Sigmoid colon (tissue), 7 donors: ENCODE measurements around the gene EGR2. TPM values are rescaled to one million over a fixed set of nuclear protein-coding genes. Genes with fewer than 3 reads are reported as not detected.

Experiments
- DNase-seq: peaks from one replicate; pipeline ENCODE4 v3.0.0-alpha.2; 2019
- H3K27ac ChIP-seq, 4 donors: fragments of 200-600 bp; sonication (generic); one replicate each; pipeline ENCODE4 v1.5.1; 2016 to 2019; ENCODE audit warnings: mild to moderate bottlenecking in 1 of 4
- H3K27me3 ChIP-seq, 3 donors: fragments of 200-600 bp; sonication (generic); one replicate each; pipeline ENCODE4 v1.5.1; 2019; ENCODE audit warnings: mild to moderate bottlenecking in 1 of 3
- H3K36me3 ChIP-seq, 4 donors: fragments of 200-600 bp; sonication (generic); one replicate each; pipeline ENCODE4 v1.5.1; 2016 to 2019
- H3K4me1 ChIP-seq, 4 donors: fragments of 200-600 bp; sonication (generic); one replicate each; pipeline ENCODE4 v1.5.1; 2017 to 2019
- H3K4me3 ChIP-seq, 4 donors: fragments of 200-600 bp; sonication (generic); one replicate each; pipeline ENCODE4 v1.5.1; 2017 to 2019; ENCODE audit warnings: mild to moderate bottlenecking in 2 of 4, moderate library complexity in 1 of 4
- H3K9me3 ChIP-seq, 4 donors: fragments of 200-600 bp in 3 of 4; sonication (generic) in 3 of 4; one replicate each; pipeline versions ENCODE4 v1.5.1 to v1.6.1; 2013 to 2019
- CTCF ChIP-seq, 4 experiments: fragments of 450-650 bp in 3 of 4; fragments of 200-600 bp in 1 of 4; IDR thresholded peaks; one replicate each; pipeline ENCODE4 v1.5.1; 2016 to 2019; ENCODE audit warnings: antibody characterized with exemption in 4 of 4, mild to moderate bottlenecking in 3 of 4, moderate library complexity in 2 of 4
- EP300 ChIP-seq, 4 donors: sonication (generic); formaldehyde crosslinking; IDR thresholded peaks; one replicate each; pipeline ENCODE4 v1.6.1; 2017; ENCODE audit warnings: antibody characterized with exemption in 4 of 4
- POLR2A ChIP-seq, 2 donors: fragments of 450-650 bp; IDR thresholded peaks; one replicate each; pipeline ENCODE4 v1.6.1; 2016; ENCODE audit warnings: antibody characterized with exemption in 2 of 2, mild to moderate bottlenecking in 2 of 2, moderate library complexity in 2 of 2
- POLR2AphosphoS5 ChIP-seq, 4 donors: sonication (generic); formaldehyde crosslinking; IDR thresholded peaks; one replicate each; pipeline ENCODE4 v1.6.1; 2017; ENCODE audit warnings: antibody characterized with exemption in 4 of 4
- WGBS, 2 donors: extraction: QIAGEN DNeasy Blood & Tissue Kit; methylation state at CpG; one replicate each; pipeline ENCODE4 v1.1.7; 2013; 5-methylcytosine and 5-hydroxymethylcytosine counted together
- intact Hi-C: fragments of 100-400 bp; cut with DNase I; formaldehyde crosslinking; loops from one replicate; pipeline ENCODE4 v1.15.1; 2023
- polyA plus RNA-seq, 3 donors: library from polyadenylated mRNA; stranded (reverse); fragments of 200-250 nt; gene quantifications; one replicate each; pipeline ENCODE4 v1.2.3, GENCODE V29; 2013
- total RNA-seq, 4 donors: library from RNA; depleted of rRNA; stranded (reverse); fragments of >200 nt; gene quantifications; one replicate each; pipeline ENCODE4 v1.1.0, GENCODE V29; 2016
- donor health status: healthy with polysubstance abuse.
- donor health status: Bipolar disorder and iron deficiency.
- donor health status: healthy.

Gene EGR2
- total and polyA plus RNA-seq, 7 donors: 0.23 to 3.4 (median 1.8) TPM

- H3K9me3 ChIP-seq: no peaks in the 10 kb centered on the region
- no peak overlapping the region for H3K4me3 ChIP-seq
- H3K27me3 ChIP-seq: no peaks in the 10 kb centered on the region
- no peaks in the 10 kb centered on the region for H3K4me1 ChIP-seq
- no peak overlapping the region for H3K27ac ChIP-seq
- H3K36me3 ChIP-seq: no peaks in the 10 kb centered on the region
- DNase-seq: no peak
- intact Hi-C loops: no loop called here
- WGBS, 2 donors: 56 to 80% methylated on average over 4 of the region's 4 CpGs
- TF ChIP-seq CTCF (IDR thresholded peaks at IDR 0.05) (no peak), POLR2A (IDR thresholded peaks at IDR 0.05) (no peak), POLR2AphosphoS5 (IDR thresholded peaks at IDR 0.05) (no peak)
These were observed 39.9 kb upstream of the EGR2 start for GRCh38 chr10:62856021-62856420.

GRCh38 chr10:62853710-62854109 lies 37.5 kb upstream of the EGR2 start:
- intact Hi-C loops: no loop called here
- no peak overlapping the region for H3K27ac ChIP-seq
- no peak overlapping the region for H3K4me3 ChIP-seq
- WGBS, 2 donors: 45 to 84% methylated on average over 5 of the region's 5 CpGs
- H3K9me3 ChIP-seq: no peaks in the 10 kb centered on the region
- H3K4me1 ChIP-seq: no peaks in the 10 kb centered on the region
- no peak for DNase-seq
- no peaks in the 10 kb centered on the region for H3K36me3 ChIP-seq
- H3K27me3 ChIP-seq: no peaks in the 10 kb centered on the region
- TF ChIP-seq CTCF (IDR thresholded peaks at IDR 0.05): no peak
- TF ChIP-seq POLR2A (IDR thresholded peaks at IDR 0.05): no peak
- no peak for TF ChIP-seq EP300 (IDR thresholded peaks at IDR 0.05)
- no peak for TF ChIP-seq POLR2AphosphoS5 (IDR thresholded peaks at IDR 0.05)

- Histone ChIP-seq H3K4me1 (no peaks in the 10 kb centered on the region), H3K27me3 (no peaks in the 10 kb centered on the region), H3K4me3 (no peak overlapping the region), H3K9me3 (no peaks in the 10 kb centered on the region), H3K36me3 (no peaks in the 10 kb centered on the region), H3K27ac (no peak overlapping the region)
- TF ChIP-seq POLR2AphosphoS5 (IDR thresholded peaks at IDR 0.05) (no peak), CTCF (IDR thresholded peaks at IDR 0.05) (no peak), POLR2A (IDR thresholded peaks at IDR 0.05) (no peak), EP300 (IDR thresholded peaks at IDR 0.05) (no peak)
- intact Hi-C loops: no loop called here
- WGBS, 2 donors: 47 to 76% methylated on average over 6 of the region's 6 CpGs
- no peak for DNase-seq
These were observed 37.0 kb upstream of the EGR2 start for GRCh38 chr10:62852961-62853702.

GRCh38 chr10:62851442-62851841 lies 35.3 kb upstream of the EGR2 start:
- 42 to 89% methylated on average over 2 of the region's 2 CpGs for WGBS, 2 donors
- Histone ChIP-seq H3K27me3 (no peaks in the 10 kb centered on the region), H3K4me3 (no peak overlapping the region), H3K9me3 (peaks cover 0 to 7% (median 0%) of the 10 kb centered on the region in 4 donors), H3K4me1 (no peaks in the 10 kb centered on the region), H3K36me3 (no peaks in the 10 kb centered on the region), H3K27ac (no peak overlapping the region)
- intact Hi-C loops: no loop called here
- no peak for TF ChIP-seq POLR2AphosphoS5 (IDR thresholded peaks at IDR 0.05)
- TF ChIP-seq CTCF (IDR thresholded peaks at IDR 0.05): no peak
- no peak for TF ChIP-seq EP300 (IDR thresholded peaks at IDR 0.05)
- no peak for TF ChIP-seq POLR2A (IDR thresholded peaks at IDR 0.05)
- no peak for DNase-seq

- H3K27ac ChIP-seq: no peak overlapping the region
- DNase-seq: no peak
- H3K4me3 ChIP-seq: no peak overlapping the region
- H3K4me1 ChIP-seq: no peaks in the 10 kb centered on the region
- no peaks in the 10 kb centered on the region for H3K36me3 ChIP-seq
- no peaks in the 10 kb centered on the region for H3K27me3 ChIP-seq
- intact Hi-C loops: no loop called here
- WGBS, 2 donors: 51 to 56% methylated on average over 3 of the region's 3 CpGs
- peaks cover 0 to 7% (median 0%) of the 10 kb centered on the region in 4 donors for H3K9me3 ChIP-seq
- no peak for TF ChIP-seq POLR2AphosphoS5 (IDR thresholded peaks at IDR 0.05)
- no peak for TF ChIP-seq EP300 (IDR thresholded peaks at IDR 0.05)
- TF ChIP-seq POLR2A (IDR thresholded peaks at IDR 0.05): no peak
- no peak for TF ChIP-seq CTCF (IDR thresholded peaks at IDR 0.05)
These were observed 34.5 kb upstream of the EGR2 start for GRCh38 chr10:62850646-62851045.
